Measurements from ENCODE around the gene DSCAML1.
A peak's percentile ranks its signal among the peaks of the same experiment; 100 is the strongest.

Gene DSCAML1

DNA sequence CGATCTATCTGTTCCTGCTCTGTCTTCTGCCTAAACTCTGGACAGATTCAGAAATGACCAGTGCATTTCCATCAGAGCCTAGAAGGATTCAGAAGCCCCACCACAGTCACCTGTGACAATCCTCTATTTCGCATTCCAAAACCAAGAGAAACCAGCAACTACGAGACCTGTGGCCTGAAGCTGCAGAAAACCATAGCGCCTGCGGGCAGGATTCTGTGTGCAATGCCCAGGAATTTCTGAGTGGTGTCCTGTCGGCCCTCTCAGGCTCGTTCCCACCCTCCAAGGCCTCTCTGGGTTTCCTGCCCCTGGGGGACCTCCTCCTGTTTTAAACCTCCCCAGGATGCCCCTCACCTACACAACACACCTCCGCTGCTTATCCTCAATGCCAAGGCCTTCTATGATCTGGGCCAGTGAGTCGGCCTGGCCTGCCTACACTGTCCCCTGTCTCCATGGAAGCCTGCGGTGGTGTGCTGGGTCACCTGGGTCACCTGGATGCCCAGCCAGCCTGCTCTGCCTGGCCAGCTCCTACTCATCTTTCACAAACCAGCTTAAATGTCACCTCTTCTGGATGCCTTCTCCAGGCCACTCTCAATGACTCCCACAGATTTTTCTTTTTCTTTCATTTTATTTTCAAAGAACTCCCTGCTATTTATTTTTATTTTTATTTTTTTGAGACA, 271.0 kb downstream of the DSCAML1 start:
- TF ChIP-seq, protein P1, sequence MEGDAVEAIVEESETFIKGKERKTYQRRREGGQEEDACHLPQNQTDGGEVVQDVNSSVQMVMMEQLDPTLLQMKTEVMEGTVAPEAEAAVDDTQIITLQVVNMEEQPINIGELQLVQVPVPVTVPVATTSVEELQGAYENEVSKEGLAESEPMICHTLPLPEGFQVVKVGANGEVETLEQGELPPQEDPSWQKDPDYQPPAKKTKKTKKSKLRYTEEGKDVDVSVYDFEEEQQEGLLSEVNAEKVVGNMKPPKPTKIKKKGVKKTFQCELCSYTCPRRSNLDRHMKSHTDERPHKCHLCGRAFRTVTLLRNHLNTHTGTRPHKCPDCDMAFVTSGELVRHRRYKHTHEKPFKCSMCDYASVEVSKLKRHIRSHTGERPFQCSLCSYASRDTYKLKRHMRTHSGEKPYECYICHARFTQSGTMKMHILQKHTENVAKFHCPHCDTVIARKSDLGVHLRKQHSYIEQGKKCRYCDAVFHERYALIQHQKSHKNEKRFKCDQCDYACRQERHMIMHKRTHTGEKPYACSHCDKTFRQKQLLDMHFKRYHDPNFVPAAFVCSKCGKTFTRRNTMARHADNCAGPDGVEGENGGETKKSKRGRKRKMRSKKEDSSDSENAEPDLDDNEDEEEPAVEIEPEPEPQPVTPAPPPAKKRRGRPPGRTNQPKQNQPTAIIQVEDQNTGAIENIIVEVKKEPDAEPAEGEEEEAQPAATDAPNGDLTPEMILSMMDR (IDR thresholded peaks at IDR 0.05; ENCODE audit: low read length, missing control alignments): no peak
- DNase-seq (ENCODE audit: low read depth): no peak
- H3K4me3 ChIP-seq (replicated peaks; ENCODE audit: low read depth, low read length): no peak overlapping the region

DNA sequence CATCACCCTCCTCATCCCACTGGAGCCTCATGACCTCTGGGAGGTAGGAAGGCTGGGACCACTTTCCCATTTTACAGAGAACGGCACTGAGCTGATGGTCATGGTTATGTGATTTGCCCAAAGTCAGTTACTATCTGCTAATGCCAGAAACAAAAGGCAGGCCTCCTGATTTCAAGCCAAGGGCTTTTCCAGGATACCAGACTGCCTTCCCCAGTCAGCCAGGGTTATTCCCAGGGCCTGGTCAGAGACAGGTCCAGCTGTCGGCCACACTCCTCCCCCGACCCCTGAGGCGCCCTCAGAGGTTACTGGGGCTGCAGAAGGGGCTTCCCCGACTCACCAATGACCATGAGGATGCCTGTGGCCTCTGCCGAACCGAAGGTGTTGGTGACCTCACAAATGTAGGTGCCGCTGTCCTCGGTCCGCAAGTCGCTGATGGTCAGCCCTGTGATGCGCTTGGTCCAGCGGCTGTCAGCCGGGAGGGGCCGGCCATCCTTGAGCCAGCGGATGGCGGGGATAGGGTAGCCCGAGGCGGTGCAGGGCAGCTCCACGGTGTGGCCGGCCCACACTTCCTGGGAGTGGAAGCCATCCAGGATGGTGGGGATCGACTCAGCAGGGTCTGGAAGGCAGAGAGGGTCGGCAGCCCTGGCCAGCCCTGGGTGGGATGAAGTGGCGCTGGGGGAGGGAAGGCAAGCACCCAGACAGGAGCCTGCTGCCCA, 272.4 kb downstream of the DSCAML1 start:
- DNase-seq (ENCODE audit: low read depth): no peak
- TF ChIP-seq, protein P1 (IDR thresholded peaks at IDR 0.05; ENCODE audit: low read length, missing control alignments): no peak

DNA sequence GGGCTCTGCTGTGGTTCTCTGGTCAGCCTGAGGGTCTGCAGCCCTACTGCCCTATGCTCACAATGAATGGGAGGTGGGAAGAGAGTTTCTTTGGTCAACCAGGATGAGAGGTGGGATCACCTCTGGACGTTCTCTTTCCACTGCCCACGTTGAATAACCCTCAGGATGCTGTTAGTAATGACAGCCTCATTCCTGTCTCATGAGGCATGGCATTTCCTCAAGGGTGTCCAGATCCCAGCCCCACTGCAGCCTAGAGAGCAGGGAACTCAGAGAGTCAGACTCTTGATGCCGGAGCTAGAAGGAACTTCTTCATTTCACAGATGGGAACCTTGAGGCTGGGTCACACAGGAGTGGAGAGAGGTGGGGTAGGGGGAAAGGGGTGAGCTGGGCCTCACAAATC, 273.3 kb downstream of the DSCAML1 start:
- TF ChIP-seq, protein P1 (IDR thresholded peaks at IDR 0.05; ENCODE audit: low read length, missing control alignments): no peak
- H3K4me3 ChIP-seq (replicated peaks; ENCODE audit: low read depth, low read length): no peak overlapping the region
- peak; percentile 7 for DNase-seq (ENCODE audit: low read depth)

More for the DNA sequence above, 272.4 kb downstream of the DSCAML1 start:
- no peak overlapping the region for H3K4me3 ChIP-seq (replicated peaks; ENCODE audit: low read depth, low read length)

DNA sequence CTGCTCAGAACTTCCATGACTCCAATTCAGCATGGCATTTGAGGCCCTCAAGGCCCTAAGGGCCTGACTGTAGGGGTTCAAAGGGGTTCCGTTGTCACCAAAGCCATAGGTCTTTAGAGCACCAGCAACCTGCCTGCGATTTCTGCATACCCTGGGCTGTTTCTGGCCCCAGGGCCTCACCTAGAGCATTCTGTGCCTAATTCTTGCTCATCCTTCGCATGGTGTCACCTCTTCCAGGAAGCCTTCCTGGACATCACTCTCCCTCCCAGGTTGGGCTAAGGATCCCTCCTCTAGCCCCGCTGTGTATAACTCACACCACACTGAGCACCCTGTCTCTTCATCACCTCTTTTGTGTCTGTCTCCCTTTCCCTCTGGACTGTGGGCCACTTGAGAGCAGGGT, 275.0 kb downstream of the DSCAML1 start:
- TF ChIP-seq, protein P1 (IDR thresholded peaks at IDR 0.05; ENCODE audit: low read length, missing control alignments): no peak
- DNase-seq (ENCODE audit: low read depth): no peak
- H3K4me3 ChIP-seq (replicated peaks; ENCODE audit: low read depth, low read length): no peak overlapping the region

DNA sequence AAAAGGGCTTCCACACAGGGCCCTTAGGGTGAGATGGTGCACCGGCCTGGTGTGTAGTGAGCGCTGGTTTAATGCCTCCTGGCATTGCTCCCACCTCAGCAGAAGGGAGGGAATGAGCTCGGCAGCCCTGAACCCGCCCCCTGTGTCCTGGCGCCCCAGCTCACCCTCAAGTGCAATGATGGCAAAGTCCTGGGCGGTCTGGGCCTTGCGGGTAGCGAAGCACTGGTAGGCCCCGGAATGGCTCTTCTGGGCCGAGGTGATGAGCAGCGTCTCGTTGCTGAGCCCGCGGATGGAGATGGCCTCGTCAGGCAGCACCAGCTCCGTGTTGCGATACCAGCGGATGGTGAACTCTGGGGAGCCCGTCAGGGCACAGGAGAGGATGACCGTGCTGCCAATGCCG, 276.1 kb downstream of the DSCAML1 start:
- TF ChIP-seq, protein P1 (IDR thresholded peaks at IDR 0.05; ENCODE audit: low read length, missing control alignments): no peak
- DNase-seq (ENCODE audit: low read depth): no peak
- no peak overlapping the region for H3K4me3 ChIP-seq (replicated peaks; ENCODE audit: low read depth, low read length)

DNA sequence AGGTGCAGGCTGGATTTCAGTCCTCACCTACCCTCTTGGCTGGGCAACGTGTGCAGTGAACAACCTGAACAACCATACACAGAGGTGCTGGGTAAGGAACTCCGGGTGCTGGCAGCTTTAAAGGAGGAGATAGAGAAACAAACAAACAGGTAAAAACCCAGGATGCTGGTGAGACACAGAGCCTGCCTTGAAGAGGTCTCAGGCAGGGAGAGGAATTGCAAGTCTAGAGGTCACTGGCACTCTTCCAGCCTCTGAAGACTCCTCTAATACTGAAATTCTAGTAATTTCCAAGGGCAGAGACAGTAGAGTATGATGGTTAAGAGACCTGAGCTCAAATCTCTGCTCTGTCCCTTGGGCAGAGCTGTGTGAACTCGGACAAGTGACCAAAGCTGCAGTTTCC, 276.8 kb downstream of the DSCAML1 start:
- DNase-seq (ENCODE audit: low read depth): peak; percentile 10
- H3K4me3 ChIP-seq (replicated peaks; ENCODE audit: low read depth, low read length): no peak overlapping the region

More for the DNA sequence above, 276.8 kb downstream of the DSCAML1 start:
- TF ChIP-seq, protein P1 (IDR thresholded peaks at IDR 0.05; ENCODE audit: low read length, missing control alignments): no peak
